ENCODE results near the gene PRUNE2.

Gene PRUNE2

DNA sequence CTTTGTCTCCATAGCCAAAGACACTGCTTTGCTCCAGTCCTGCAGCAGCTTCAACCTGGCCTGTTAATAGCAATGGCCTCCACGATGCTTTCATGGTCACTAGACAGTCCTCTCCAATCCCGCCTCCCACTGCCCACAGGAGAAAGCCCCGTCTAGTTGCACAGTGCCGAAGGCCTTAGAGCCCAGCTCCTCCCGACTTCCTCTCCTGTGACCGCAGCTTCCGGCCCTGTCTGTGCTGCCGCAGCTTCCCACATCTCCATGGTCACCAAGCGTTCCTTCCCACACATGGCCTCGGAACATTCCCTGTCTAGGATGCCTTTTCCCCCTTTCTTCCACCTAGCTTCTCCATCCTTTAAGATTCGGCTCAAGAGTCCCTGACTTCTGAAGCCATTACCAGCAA, 118.2 kb downstream of the PRUNE2 start:
- no peaks in the 10 kb centered on the region for H3K79me2 ChIP-seq (ENCODE audit: insufficient read depth, low read length)
- no peaks in the 10 kb centered on the region for H3K9me2 ChIP-seq (replicated peaks; ENCODE audit: insufficient read depth, low read length)
- no peaks in the 10 kb centered on the region for H3K27me3 ChIP-seq (ENCODE audit: low read length)
- H2AFZ ChIP-seq (ENCODE audit: low read depth, low read length, severe bottlenecking) = no peak overlapping the region
- no peak for TF ChIP-seq EZH2phosphoT487 (conservative IDR thresholded peaks at IDR 0.05; ENCODE audit: low read length)
- TF ChIP-seq CTCF (IDR thresholded peaks at IDR 0.05; ENCODE audit: insufficient read depth, low read length, poor library complexity, severe bottlenecking) = no peak
- H3K4me2 ChIP-seq (ENCODE audit: low read depth, low read length, poor library complexity, severe bottlenecking) = no peak overlapping the region
- no peaks in the 10 kb centered on the region for H3F3A ChIP-seq (ENCODE audit: insufficient read depth)
- H3K4me3 ChIP-seq (ENCODE audit: insufficient read depth, low read length, poor library complexity, severe bottlenecking) = no peak overlapping the region
- no peaks in the 10 kb centered on the region for H3K9me3 ChIP-seq (ENCODE audit: insufficient read depth, low read length)
- no peaks in the 10 kb centered on the region for H4K20me1 ChIP-seq (ENCODE audit: low read depth, low read length)
- no peak overlapping the region for H3K9ac ChIP-seq (ENCODE audit: low read length)
- H3K36me3 ChIP-seq (ENCODE audit: low read length) = no peaks in the 10 kb centered on the region
- H3K27ac ChIP-seq (ENCODE audit: low read depth, low read length) = no peak overlapping the region

- no peak overlapping the region for H3K9ac ChIP-seq (ENCODE audit: low read length)
- H3K9me2 ChIP-seq (replicated peaks; ENCODE audit: insufficient read depth, low read length) = no peaks in the 10 kb centered on the region
- H3K4me2 ChIP-seq (ENCODE audit: low read depth, low read length, poor library complexity, severe bottlenecking) = no peak overlapping the region
- TF ChIP-seq CTCF (IDR thresholded peaks at IDR 0.05; ENCODE audit: insufficient read depth, low read length, poor library complexity, severe bottlenecking) = no peak
- TF ChIP-seq EZH2phosphoT487 (conservative IDR thresholded peaks at IDR 0.05; ENCODE audit: low read length) = no peak
- no peak overlapping the region for H2AFZ ChIP-seq (ENCODE audit: low read depth, low read length, severe bottlenecking)
- no peaks in the 10 kb centered on the region for H3K27me3 ChIP-seq (ENCODE audit: low read length)
- H3K4me3 ChIP-seq (ENCODE audit: insufficient read depth, low read length, poor library complexity, severe bottlenecking) = no peak overlapping the region
- H3K27ac ChIP-seq (ENCODE audit: low read depth, low read length) = no peak overlapping the region
- no peaks in the 10 kb centered on the region for H3F3A ChIP-seq (ENCODE audit: insufficient read depth)
- no peaks in the 10 kb centered on the region for H3K36me3 ChIP-seq (ENCODE audit: low read length)
- H3K79me2 ChIP-seq (ENCODE audit: insufficient read depth, low read length) = no peaks in the 10 kb centered on the region
- no peaks in the 10 kb centered on the region for H4K20me1 ChIP-seq (ENCODE audit: low read depth, low read length)
- no peaks in the 10 kb centered on the region for H3K9me3 ChIP-seq (ENCODE audit: insufficient read depth, low read length)
Measured at GRCh38 chr9:76785501-76785900, 120.4 kb downstream of the PRUNE2 start.

GRCh38 chr9:76784881-76785280, 121.0 kb downstream of the PRUNE2 start:
- Histone ChIP-seq H3K4me2 (ENCODE audit: low read depth, low read length, poor library complexity, severe bottlenecking) (no peak overlapping the region), H3K36me3 (ENCODE audit: low read length) (no peaks in the 10 kb centered on the region), H3K79me2 (ENCODE audit: insufficient read depth, low read length) (no peaks in the 10 kb centered on the region), H3K9me3 (ENCODE audit: insufficient read depth, low read length) (no peaks in the 10 kb centered on the region), H4K20me1 (ENCODE audit: low read depth, low read length) (no peaks in the 10 kb centered on the region), H3K4me3 (ENCODE audit: insufficient read depth, low read length, poor library complexity, severe bottlenecking) (no peak overlapping the region), H3K27ac (ENCODE audit: low read depth, low read length) (no peak overlapping the region), H3F3A (ENCODE audit: insufficient read depth) (no peaks in the 10 kb centered on the region), H2AFZ (ENCODE audit: low read depth, low read length, severe bottlenecking) (no peak overlapping the region), H3K9ac (ENCODE audit: low read length) (no peak overlapping the region), H3K27me3 (ENCODE audit: low read length) (no peaks in the 10 kb centered on the region), H3K9me2 (replicated peaks; ENCODE audit: insufficient read depth, low read length) (no peaks in the 10 kb centered on the region)
- TF ChIP-seq EZH2phosphoT487 (conservative IDR thresholded peaks at IDR 0.05; ENCODE audit: low read length) (no peak), CTCF (IDR thresholded peaks at IDR 0.05; ENCODE audit: insufficient read depth, low read length, poor library complexity, severe bottlenecking) (no peak)
